H1 (cell line): ENCODE results near the gene TOMM40L. TPM values are rescaled to one million over a fixed set of nuclear protein-coding genes. Genes with fewer than 3 reads are reported as not detected.

Source experiments
- CBX5 ChIP-seq: fragments of 300-800, 300-1000 bp; sonication (generic); IDR thresholded peaks from 2 replicates; pipeline ENCODE4 v1.7.1; 2016; ENCODE audit warnings: antibody characterized with exemption, low read length, low read depth
- KDM4A ChIP-seq: IDR thresholded peaks from one replicate; pipeline ENCODE4 v1.7.1; 2012; ENCODE audit warnings: low read depth, mild to moderate bottlenecking, moderate library complexity, low read length, inconsistent platforms; ENCODE audit not compliant: severe bottlenecking
- RFX5 ChIP-seq: IDR thresholded peaks from 2 replicates; pipeline ENCODE4 v1.6.1; 2011; ENCODE audit warnings: low read depth, low read length, improper control_type of control experiment, borderline replicate concordance
- SRF ChIP-seq: IDR thresholded peaks from 2 replicates; pipeline ENCODE4 v1.6.1; 2011; ENCODE audit warnings: mild to moderate bottlenecking, low read depth, low read length, moderate library complexity
- polyA plus RNA-seq, 7 experiments: library from polyadenylated mRNA; depleted of rRNA in 3 of 7; stranded (reverse) in 5 of 7; unstranded in 2 of 7; fragments of >200 nt in 5 of 7; fragments of 200-250 nt in 2 of 7; gene quantifications; 1 replicate in 5 of 7; 2 replicates in 1 of 7; 4 replicates in 1 of 7; pipeline versions ENCODE4 v1.2.1 to v1.2.3, GENCODE V29; 2011 to 2013; ENCODE audit warnings: missing spikeins in 2 of 7, mixed read lengths in 2 of 7
- total RNA-seq: library from RNA; stranded (reverse); fragmentation: NEBNext Ultra II Directional; extraction: Animal tissue kit (Norgen Biotek cat#: 25700); gene quantifications from 2 replicates; pipeline ENCODE4 v1.2.1, GENCODE V29; 2021
- TF ChIP-seq, protein P1 (sequence below): IDR thresholded peaks from 2 replicates; pipeline ENCODE4 v1.6.1; 2012; ENCODE audit warnings: inconsistent platforms

TOMM40L gene
- total and polyA plus RNA-seq, 2 of the 8 experiments (the other 6 are each of a cell fraction or from before 2014, with no cell fraction given), result 11.4 to 15.0 TPM

- TF ChIP-seq SRF, result no peak
- TF ChIP-seq KDM4A, result no peak
- no peak for TF ChIP-seq CBX5
- TF ChIP-seq, protein P1, sequence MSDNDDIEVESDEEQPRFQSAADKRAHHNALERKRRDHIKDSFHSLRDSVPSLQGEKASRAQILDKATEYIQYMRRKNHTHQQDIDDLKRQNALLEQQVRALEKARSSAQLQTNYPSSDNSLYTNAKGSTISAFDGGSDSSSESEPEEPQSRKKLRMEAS, result no peak
- TF ChIP-seq RFX5, result no peak
- TF ChIP-seq, all 59 proteins: peak for 0
These were observed 11.5 kb upstream of the TOMM40L start (continued) for GRCh38 chr1:161214369-161214768.
